Left forelimb (tissue), 1 donor: ENCODE data around the gene TLX1.

ENCODE experiments used
- DNase-seq: peaks from one replicate; pipeline ENCODE4 v3.0.0-alpha.2; 2018; ENCODE audit warnings: low spot score

The TLX1 gene

DNA sequence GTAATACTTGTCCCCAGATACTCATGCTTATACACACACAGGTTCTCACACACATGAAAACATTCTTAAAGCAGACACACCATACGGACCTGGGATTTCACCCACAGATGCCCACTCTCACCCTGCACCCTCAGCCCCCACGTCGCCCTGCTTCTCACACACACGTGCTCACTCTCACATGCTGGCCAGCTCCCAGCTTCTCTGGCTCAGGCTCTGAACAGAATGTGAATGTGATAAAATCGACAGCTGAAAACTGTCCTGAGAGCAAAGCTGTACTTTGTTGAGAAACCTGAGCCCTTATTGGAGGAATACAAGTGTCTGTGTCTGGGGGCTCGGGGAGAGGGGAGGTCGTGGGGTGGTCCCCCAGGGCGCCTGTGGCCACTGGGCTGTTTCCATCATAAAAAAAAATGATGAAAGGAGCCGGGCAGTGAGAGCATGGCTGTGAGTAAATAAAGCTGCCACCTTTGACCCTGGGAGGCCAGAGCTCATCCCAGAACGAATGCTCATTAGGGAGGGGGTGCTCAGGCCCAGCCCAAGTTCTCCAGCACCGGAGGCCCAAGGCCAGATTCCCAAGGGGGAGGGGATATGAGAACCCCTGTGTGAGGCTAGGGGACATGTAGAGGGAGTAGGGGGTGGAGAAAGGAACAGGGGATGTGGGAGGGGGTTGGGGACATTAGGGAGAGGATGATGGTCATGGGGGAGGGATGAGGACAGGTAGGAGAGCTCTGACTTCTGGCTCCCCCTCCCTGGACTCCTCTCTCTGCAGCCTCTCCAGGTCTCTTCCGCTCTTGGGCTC lies 18.1 kb upstream of the TLX1 start:
- no peak for DNase-seq

DNA sequence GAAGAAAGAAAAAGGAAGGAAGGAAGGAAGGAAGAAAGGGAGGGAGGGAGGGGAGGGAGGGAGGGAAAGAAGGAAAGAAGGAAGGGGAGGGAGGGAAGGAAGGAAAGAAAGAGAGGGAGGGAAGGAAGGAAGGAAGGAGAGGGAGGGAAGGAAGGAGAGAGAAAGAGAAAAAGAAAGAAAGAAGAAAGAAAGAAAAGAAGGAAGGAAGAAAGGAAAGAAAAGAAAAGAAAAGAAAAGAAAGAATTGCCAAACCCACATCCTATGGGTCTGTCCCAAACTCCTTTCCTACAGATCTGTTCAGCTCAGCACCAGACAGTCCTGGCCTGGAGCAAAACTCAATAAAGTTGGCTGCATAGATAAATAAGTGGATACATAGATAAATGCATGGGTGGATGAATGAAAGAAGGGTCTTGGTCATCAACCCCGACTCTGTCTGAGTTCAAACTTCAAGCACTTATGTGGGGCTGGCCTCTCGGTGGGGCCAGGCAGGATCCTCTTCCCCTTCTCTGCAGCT lies 17.2 kb upstream of the TLX1 start:
- DNase-seq = no peak

DNA sequence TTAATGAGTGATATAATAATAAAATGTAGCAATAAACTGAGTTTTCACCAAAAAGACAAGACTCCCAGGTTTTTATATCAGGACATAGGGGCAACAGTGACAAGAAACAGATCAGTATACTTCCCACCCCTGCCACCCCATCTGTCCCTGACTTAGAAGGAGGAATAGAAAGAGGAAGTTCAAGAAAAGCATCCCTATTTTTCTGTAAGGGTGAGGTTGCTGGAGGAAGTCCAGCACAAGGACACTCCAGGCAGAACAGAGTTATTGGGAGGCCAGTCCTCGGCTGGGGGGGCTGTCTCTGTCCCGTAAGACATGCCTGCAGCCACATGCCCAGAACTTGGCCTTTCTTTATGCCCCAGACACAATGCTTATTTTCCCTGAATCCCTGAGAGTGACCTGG lies 16.5 kb upstream of the TLX1 start:
- DNase-seq = no peak

DNA sequence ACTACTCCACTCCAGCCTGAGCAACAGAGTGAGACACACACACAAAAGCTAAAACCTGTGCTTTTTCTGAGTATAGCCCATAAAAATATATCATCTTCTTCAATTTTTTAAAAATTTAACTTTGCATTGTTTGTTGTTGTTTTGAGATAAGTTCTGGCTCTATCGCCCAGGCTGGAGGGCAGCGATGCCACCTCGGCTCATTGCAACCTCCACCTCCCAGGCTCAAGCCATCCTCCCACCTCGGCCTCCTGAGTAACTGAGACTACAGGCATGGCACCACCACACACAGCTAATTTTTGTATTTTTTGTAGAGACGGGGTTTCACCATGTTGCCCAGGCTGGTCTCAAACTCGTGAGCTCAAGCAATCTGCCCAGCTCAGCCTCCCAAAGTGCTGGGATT lies 14.3 kb upstream of the TLX1 start:
- DNase-seq = no peak

DNA sequence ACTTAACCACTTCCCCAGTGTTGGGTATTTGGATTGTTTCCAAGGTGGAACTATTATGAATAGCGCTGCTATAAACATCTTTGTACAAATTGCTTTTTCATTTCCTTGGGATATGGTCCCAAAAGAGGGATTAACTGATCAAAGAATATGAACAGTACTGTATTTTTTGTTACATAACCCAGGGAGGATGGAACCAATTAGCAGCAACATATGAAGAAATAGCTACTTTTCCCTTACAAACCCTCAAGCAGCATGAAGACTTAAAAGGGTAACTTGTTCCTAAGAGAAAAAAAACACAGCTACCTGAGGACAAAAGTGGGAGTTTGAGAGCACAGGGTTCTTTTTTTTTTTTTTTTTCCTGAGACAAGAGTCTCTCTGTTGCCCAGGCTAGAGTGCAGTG lies 13.1 kb upstream of the TLX1 start:
- no peak for DNase-seq

DNA sequence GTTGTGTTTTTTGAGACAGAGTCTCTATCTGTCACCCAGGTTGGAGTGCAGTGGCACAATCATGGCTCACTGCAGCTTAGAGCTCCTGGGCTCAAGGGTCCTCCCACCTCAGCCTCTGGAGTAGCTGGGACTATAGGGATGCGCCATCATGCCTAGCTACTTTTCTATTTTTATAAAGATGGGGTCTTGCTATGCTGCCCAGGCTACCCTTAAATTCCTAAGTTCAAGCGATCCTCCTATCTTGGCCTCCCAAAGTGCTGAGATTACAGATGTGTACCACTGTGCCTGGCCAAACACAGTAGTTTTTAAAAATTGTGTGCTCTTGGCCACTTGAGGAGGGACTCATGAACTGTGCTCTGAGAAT lies 10.6 kb upstream of the TLX1 start:
- no peak for DNase-seq

DNA sequence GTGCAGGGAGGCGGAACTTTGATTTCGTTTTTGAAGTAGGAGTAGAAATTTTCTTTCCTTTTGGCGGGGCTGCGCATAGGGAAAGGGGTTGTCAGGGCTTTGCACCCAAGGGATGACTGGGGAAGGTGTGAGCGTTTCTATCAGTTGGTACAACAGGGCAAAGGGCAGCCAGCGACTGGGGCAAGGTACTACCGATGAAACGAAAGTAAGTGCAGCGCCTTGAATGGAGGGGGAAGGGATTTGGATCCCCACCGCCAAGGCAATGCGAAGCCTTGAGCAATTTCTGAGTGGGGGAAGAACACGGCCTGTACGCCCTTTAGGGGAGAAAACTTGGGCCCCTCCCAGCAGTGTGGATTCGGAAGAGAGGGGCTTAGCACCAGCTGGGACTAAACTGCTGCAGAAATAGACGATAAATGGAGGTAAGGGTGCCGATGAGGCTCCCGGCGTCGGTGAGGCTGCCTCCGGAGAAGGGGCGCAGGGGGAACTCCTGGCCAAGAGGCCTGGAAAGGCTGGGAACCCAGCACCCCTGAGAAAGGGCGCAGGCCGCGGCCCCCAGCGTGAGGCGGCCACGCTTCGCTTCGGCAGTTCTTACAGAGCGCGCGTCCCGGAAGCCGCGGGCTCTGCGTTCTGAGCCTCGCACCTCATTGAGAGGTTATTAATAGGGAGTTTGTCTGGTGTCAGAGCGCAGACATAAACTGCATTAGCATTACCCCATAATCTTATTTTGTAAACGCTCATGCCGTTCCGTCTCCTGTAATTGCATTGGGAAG lies 10.0 kb upstream of the TLX1 start:
- no peak for DNase-seq

DNA sequence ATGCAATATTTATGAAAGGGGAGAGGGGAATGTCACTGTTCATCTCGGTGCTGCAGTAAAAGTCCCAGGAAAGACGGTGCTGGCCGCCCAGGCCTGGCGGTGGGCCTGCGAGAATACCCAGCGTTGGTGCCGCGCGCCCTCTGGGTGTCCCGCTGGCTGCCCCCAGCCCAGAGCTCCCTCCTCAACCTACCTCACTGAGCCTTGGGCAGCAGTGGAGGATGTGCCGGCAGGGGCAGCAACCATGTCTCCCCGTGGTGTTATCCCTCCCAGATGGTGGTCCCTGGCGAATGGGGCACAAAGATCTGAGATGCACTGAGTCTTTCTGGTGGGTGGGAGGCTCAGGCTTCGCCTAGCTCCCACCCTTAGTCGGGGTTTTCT lies 9.5 kb upstream of the TLX1 start:
- DNase-seq = no peak

DNA sequence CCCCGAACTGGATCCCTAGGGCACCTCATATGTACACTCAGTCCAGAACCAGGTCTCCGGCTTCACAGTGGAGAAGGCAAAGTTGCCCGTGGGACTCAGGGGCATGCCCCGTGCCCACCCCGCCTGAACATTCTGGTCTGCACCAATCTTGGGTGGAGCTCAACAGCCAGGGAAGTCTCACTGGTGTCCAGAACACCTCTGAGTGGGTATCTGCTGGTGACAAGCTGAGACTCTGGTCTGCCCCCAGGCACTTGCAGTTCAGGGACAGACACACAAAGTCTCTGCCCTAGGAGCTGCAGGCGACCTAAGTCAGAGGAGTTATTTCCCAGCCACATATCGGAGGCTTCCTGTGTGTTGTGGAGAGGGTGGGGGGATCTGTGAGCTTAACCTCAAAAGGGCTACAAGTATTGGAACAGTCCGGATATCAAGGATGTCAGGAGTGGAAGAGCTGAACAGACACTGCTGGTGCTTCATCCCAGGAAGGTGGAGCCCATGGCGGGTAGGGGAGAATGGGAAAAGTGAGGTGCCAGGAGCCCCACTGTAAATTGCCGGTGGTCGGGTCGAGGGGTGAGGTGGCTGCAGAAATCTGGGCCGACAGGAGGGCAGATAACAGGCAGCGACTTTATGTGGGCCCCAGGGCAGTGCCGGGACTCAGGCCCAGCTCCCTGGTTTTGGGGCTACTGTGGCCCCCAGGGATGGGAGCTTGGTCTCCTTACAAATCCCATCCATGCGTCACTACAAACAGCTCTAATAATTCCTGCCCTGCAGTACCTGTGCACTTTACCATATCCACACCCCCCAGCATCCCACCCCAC lies 8.6 kb upstream of the TLX1 start:
- DNase-seq = no peak

DNA sequence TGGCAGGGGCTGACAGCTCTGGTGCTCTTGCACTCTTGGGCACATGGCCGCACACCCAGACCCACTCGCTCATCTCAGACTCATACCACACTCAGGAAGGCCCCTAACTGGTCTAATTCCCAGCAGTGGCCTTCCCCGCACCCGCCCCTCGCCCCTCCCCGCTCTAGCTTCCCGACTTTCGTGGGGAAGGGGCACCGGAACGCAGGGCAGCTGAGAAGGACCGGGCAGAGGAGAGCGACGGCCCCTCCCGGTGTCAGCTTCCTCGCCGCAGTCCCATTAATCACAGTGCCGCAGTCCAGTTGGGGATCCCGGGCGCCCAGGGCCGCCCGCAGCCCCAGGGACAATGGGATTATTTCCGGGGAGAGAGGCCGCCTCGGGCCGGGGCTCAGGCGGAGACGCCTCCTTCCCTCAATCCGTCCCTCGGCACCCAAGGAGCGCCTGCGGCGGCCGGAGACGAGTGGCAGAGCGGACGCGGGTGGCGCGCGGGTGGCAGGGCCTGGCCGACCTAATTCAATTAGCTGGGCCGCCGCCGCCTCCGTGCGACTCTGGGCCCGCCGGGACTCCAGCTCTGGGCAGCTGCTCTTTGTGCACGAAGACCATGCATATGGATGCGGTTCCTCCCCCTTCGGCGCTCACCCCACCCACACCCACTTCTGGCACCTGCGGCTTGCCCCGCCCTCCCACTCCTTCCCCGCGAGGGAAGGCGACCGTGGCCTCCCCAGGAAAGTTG lies 7.8 kb upstream of the TLX1 start:
- DNase-seq = no peak

DNA sequence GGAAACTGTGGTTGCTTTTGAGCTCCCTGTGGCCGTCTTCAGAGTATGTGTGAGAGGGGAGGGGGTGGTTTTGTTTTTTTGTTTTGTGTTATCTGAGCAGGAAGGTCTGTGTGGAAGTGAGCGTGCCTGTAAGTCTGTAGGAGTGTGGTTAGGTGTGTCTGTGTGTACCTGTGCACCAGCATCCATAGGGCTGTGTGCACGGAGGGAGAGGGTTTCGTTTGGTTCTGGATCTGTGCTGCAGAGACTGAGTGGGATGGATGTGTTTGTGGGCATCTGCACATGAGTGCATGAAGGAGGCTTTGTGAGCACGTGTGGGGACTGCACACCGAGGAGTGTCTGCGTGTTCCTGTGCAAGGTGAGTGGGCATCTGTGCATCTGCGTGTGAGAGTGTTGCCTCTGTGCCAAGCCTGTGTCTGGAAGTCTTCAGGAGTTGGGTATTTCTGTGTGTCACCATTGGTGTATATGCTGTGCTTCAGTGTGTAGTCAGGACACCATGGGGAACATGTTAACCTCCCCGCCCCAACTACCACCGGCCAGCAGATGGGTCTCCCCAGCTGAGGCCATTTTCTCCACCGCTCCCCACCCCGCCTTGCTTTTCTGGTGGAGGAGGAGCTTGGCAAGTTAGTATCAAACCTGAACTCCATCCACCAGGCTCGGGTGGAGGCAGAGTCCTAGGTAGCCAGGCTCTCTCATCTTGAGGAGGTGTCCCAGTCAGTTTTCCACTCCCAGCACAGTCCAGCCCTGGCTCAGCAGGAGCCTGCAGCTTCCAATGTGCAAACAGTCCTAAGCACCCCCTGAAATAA lies 7.1 kb upstream of the TLX1 start:
- DNase-seq = no peak

DNA sequence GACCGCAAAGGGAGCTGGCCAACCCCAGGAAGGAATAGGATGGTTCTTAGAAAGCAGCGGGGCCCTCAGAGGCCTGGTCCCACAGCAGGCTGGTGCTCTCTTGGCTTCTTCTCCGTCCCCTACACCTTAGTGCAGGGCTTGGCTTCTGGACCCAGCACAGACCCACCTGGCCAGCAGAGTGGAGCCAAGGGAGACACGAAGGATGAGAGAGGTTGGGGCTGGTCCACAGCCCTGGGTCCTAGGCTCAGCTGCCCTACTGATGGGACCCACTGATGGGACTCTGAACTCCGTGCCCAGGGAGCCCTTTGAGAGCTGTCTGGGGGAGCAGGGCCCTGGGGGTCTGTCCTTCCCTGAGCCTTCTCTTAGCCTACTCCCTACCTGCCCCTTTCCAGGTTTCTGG lies 6.2 kb upstream of the TLX1 start:
- no peak for DNase-seq

DNA sequence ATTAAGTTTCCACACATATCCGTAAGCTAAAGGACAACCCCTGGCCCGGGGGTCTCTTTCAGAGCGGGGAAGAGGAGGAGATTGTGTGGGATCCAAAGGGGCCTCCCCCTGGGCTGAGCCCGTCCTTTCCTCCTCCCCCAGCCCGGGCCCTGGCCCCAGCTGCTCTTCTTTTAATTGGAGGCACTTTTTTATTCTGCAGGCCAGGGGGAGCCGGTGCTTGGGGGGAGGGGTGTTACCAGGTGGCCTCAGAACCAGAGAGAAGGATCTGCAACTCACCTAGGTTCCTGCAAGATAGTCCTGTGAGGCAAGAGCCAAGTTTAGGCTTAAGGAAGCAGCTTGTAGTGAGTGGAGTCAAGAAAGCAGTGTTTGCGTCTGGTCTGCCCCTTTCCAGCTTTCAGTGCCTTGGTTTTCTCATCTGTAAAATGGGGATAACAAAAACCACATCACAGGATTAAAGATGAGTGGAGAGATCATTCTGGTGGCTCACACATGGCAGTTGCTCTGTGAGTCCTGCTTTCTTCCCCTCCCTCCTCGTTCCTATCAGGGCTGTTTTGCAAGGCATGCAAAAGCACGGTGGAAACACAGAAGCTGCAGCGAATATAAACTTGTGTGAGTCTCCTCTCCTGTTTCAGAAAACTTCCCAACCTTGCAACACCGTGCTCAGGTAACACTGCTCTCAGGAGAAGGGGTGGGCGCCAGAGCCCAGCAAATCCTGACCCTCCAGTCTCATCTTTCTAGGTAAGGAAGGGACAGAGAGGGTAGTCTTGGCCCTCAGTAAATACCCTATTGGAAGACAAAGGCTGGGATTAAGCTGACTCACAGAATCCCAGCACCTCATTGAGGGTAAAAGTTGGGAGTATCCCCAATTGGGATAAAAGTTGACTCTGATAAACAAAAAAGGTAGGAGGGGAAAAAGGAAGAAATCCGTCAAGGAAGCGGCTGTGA lies 4.1 kb upstream of the TLX1 start:
- DNase-seq = no peak

DNA sequence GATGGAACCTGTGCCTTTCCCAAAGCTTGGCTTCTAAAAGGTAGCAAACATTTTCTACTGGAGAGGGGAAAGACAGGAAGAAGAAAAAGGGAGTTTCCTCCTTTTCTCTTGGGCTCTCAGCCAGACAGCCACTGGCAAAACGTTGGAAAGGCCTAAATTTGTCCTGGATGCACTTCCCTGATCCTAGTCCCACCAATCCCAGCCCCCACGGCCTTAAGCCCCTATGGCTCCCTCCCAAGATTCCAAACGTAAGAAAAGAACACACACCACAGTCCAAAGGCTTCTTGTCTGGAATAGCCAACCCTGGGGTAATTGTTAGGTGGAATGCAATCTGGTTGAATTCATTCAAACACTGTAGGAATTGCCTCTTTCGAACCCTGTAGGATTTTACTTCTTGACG lies 959 bp upstream of the TLX1 start:
- no peak for DNase-seq

DNA sequence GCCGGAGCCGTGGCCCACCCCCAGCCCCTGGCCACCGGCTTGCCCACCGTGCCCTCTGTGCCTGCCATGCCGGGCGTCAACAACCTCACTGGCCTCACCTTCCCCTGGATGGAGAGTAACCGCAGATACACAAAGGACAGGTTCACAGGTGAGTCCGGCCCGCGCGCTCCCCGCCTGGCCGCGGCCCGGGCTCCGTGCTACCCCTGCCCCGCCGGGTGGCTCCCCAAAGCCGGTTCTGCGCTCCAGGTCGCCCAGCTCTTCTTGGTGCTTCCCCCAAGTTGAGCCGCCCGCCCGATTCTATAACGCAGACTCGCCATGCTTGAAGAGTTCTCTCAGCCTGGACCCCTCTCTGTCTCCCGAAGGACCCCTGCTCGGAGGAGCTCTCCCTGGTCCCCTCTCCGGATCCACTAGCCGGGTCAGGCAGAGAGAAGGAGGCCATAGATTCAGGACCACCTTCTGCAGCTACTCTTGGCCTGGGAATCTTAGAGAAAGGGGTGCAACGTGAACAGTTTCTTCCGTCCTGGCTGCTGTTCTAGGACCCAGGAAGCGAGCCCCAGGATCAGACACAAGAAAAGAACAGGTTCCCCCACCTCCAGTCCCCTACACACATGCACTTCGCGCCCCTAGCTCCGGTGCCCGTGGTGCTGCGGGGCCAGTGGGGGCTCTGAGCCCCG lies 999 bp downstream of the TLX1 start:
- no peak for DNase-seq

DNA sequence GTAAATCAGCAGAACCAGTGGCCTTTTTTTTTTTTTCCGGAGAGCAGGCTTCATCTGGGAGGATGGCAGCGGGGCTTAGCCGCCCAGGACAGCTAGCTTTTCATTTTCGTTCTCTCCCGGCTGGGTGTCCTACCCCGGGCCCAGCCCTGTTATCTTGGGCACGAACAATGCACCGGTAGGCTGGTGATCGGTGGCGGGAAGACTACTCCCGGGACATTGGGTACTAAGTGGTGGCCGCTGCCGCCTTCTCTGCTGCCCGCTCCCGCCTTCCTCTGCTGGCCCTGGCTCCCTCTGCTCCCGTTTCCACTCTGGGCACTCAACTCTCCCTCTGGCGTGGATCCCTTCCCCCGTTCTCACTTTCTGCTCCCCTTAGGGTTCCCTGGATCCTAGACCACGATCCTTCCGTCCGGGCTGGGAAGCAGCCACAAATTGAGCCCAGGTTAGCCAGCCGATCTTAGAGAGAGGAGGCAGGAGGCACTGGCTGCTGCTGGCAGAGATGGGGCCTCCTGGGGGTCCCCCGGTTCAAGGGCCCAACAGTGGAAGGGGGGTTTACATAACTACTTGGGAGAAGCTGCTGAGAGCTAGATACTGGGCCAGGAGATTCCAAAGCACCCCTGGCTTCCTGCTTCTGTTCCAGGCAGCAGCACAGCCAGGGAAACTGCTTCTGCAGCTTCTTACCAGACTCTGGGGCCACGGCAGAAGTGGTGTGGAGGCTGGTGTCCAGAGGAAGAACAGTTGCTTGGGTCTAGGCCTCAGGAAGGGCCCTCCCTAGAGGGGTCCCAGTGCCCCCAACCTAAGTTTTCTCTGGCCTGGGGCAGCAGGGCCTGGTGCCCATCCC lies 1.8 kb downstream of the TLX1 start:
- DNase-seq = no peak

DNA sequence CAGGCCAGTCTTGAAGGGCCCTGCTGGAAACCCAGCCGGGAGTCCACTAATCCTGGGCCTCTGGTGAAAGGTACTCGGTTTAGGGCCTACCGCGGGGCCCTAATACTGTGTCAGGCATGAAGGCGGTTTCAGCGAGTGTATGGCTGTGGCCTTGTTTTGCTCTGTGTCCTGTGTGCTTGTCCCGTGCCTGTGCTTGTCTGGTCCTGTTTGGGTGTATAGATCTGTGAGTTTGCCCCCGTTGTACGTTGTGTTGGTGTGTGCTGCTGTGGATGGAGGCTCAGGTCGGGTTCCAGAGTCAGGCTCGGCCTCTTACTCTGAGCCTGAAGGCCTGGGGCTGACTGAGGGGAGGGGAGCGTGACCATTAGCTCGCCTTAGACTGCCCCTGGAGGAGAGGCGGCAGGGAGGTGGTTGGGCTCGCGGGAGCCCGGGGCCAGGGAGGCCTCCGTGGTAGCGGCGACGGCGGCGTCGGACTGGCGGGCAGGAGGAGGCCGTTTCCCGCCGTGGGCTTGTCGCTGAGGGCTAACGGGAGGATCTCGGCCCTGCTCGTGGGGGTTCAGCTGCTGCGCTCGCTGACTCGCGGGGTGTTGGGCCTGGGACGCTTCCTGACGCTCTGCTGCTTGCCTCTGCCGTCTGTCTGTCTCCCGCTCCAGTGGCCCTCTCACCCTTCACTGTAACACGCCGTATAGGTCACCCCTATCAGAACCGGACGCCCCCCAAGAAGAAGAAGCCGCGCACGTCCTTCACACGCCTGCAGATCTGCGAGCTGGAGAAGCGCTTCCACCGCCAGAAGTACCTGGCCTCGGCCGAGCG lies 2.6 kb downstream of the TLX1 start:
- no peak for DNase-seq
